Epithelial cell of proximal tubule (primary cell): ENCODE data around the gene CMPK1. TPM values are rescaled to one million over a fixed set of nuclear protein-coding genes. Genes with fewer than 3 reads are reported as not detected.
A peak's percentile ranks its signal among the peaks of the same experiment; 100 is the strongest.

Source experiments
- DNase-seq: peaks from one replicate; pipeline ENCODE4 v3.0.0-alpha.2; 2011; ENCODE audit warnings: low read depth
- H3K4me3 ChIP-seq: 2 replicates; pipeline ENCODE4 v1.5.1; 2011; ENCODE audit warnings: low read depth, mild to moderate bottlenecking, low read length
- total RNA-seq: library from RNA; depleted of rRNA; stranded (reverse); fragments of >200 nt; gene quantifications from 2 replicates; pipeline ENCODE4 v1.2.3, GENCODE V29; 2015
- TF ChIP-seq, protein P1 (sequence below): conservative IDR thresholded peaks from 2 replicates; pipeline ENCODE4 v1.5.1; 2012; ENCODE audit warnings: low read depth, mild to moderate bottlenecking, low read length

The CMPK1 gene
- total RNA-seq, 1 donor from 2014 or later: 67.6 TPM

- DNase-seq: no peak
- TF ChIP-seq, protein P1, sequence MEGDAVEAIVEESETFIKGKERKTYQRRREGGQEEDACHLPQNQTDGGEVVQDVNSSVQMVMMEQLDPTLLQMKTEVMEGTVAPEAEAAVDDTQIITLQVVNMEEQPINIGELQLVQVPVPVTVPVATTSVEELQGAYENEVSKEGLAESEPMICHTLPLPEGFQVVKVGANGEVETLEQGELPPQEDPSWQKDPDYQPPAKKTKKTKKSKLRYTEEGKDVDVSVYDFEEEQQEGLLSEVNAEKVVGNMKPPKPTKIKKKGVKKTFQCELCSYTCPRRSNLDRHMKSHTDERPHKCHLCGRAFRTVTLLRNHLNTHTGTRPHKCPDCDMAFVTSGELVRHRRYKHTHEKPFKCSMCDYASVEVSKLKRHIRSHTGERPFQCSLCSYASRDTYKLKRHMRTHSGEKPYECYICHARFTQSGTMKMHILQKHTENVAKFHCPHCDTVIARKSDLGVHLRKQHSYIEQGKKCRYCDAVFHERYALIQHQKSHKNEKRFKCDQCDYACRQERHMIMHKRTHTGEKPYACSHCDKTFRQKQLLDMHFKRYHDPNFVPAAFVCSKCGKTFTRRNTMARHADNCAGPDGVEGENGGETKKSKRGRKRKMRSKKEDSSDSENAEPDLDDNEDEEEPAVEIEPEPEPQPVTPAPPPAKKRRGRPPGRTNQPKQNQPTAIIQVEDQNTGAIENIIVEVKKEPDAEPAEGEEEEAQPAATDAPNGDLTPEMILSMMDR: no peak
- H3K4me3 ChIP-seq: no peak overlapping the region
Observed at GRCh38 chr1:47410068-47410455, 76.5 kb downstream of the CMPK1 start.

DNA sequence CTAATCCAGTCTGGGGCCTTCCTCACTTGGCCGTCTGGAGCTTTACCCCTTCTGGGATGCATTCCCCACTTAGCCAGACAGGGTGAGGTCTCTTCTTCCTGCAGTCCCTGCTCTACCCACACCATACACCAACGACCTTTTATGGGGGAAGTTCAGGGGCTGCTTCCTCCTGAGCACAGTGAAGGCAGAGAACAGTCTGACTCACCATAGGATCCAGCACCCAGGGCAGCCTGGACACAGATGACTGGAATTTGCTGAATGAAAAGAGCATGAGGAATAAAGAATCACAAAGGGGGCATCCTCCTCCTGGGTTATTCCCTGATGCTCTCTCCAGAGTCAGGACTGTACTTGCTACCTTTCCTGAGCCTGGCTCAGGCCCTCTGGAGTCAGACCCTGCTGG, 77.8 kb downstream of the CMPK1 start:
- no peak overlapping the region for H3K4me3 ChIP-seq
- TF ChIP-seq, protein P1: no peak
- DNase-seq: no peak

DNA sequence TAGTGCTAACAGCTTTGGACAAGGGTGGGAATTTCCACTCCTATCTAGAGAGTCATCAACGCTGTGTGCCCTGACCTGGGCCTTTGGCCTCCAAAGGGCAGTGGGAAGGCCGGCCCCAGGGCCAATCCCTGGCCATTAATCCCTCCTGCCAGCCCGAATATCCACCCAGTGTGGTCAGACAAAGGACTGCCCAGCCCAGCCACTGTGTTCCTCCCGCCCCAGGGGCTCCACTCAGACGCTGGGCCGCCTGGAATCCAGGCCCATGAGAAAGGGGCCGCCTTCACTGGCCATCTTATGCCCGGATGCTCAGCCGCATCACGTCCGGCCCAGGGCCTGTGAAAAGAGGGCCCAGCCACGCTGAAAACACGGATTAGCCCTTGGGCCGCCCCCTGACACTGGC, 78.8 kb downstream of the CMPK1 start:
- TF ChIP-seq, protein P1: no peak
- H3K4me3 ChIP-seq: no peak overlapping the region
- DNase-seq: no peak

- TF ChIP-seq, protein P1: no peak
- H3K4me3 ChIP-seq: peak within 1 kb of the TSS; percentile 11
- DNase-seq: no peak
Observed at GRCh38 chr1:47415728-47416318, 82.2 kb downstream of the CMPK1 start, which contains the start of gene FOXE3. Gene FOXE3 (plus strand): TSS chr1:47416285. CDS start chr1:47416316, 31 bp downstream.

DNA sequence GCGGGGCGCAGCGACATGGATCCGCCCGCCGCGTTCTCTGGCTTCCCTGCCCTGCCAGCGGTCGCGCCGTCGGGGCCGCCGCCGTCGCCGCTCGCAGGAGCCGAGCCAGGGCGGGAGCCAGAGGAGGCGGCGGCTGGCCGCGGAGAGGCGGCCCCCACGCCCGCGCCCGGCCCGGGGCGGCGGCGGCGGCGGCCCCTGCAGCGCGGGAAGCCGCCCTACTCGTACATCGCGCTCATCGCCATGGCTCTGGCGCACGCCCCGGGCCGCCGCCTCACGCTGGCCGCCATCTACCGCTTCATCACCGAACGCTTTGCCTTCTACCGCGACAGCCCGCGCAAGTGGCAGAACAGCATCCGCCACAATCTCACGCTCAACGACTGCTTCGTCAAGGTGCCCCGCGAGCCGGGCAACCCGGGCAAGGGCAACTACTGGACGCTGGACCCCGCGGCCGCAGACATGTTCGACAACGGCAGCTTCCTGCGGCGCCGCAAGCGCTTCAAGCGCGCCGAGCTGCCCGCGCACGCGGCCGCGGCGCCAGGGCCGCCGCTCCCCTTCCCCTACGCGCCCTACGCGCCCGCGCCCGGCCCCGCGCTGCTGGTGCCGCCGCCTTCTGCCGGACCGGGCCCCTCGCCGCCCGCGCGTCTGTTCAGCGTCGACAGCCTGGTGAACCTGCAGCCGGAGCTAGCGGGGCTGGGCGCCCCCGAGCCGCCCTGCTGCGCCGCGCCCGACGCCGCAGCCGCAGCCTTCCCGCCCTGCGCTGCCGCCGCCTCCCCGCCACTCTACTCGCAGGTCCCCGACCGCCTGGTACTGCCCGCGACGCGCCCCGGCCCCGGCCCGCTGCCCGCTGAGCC, 83.0 kb downstream of the CMPK1 start:
- TF ChIP-seq, protein P1: no peak
- peak overlapping the region; percentile 11 for H3K4me3 ChIP-seq
- DNase-seq: no peak

- DNase-seq: no peak
- TF ChIP-seq, protein P1: no peak
- no peak overlapping the region for H3K4me3 ChIP-seq
Observed at GRCh38 chr1:47417170-47418044, 83.8 kb downstream of the CMPK1 start.
